Common myeloid progenitor, CD34-positive (primary cell): ENCODE data around the gene GCNT2.

ENCODE experiments used
- CTCF ChIA-PET: fragments of 350-600 bp; sonication (Branson Sonifier 250); formaldehyde crosslinking; loops from one replicate; lab custom pipeline; 2021; ENCODE audit warnings: antibody characterized with exemption; lab: Charles Lee
- POLR2A ChIA-PET: fragments of 350-600 bp; sonication (Branson Sonifier 250); formaldehyde crosslinking; loops from one replicate; lab custom pipeline; 2021; ENCODE audit warnings: antibody characterized with exemption; lab: Charles Lee
- DNase-seq, 3 donors: peaks; one replicate each; pipeline versions ENCODE4 v3.0.0 to v3.0.0-alpha.2; 2013
- H3K27ac ChIP-seq, 2 experiments: 1 replicate in 1 of 2; 2 replicates in 1 of 2; pipeline ENCODE4 v1.7.0; 2013; ENCODE audit warnings: inconsistent platforms in 2 of 2, low read length in 2 of 2, mild to moderate bottlenecking in 2 of 2, low read depth in 1 of 2, moderate library complexity in 1 of 2; ENCODE audit not compliant: severe bottlenecking in 2 of 2, insufficient read depth in 1 of 2, poor library complexity in 1 of 2
- H3K27me3 ChIP-seq, 5 experiments: replicated peaks in 2 of 5; 1 replicate in 3 of 5; 2 replicates in 2 of 5; pipeline versions ENCODE4 v1.6.1 to v1.7.0; 2013; ENCODE audit warnings: low read length in 4 of 5, mild to moderate bottlenecking in 2 of 5, moderate library complexity in 2 of 5, inconsistent platforms in 1 of 5; ENCODE audit not compliant: insufficient read depth in 5 of 5, control insufficient read depth in 4 of 5
- H3K36me3 ChIP-seq, 4 experiments: 1 replicate in 2 of 4; 2 replicates in 2 of 4; pipeline versions ENCODE4 v1.6.1 to v1.7.0; 2013; ENCODE audit warnings: low read length in 3 of 4, control low read depth in 1 of 4, mild to moderate bottlenecking in 1 of 4; ENCODE audit not compliant: control insufficient read depth in 4 of 4, insufficient read depth in 4 of 4
- H3K4me1 ChIP-seq, 4 experiments: 1 replicate in 3 of 4; 2 replicates in 1 of 4; pipeline versions ENCODE4 v1.6.1 to v1.7.1; 2013; ENCODE audit warnings: low read length in 3 of 4, mild to moderate bottlenecking in 3 of 4, control low read depth in 1 of 4, inconsistent platforms in 1 of 4, moderate library complexity in 1 of 4; ENCODE audit not compliant: control insufficient read depth in 4 of 4, insufficient read depth in 4 of 4; ENCODE audit errors: control extremely low read depth in 1 of 4
- H3K4me3 ChIP-seq, 7 experiments: 1 replicate in 4 of 7; 2 replicates in 3 of 7; pipeline versions ENCODE4 v1.5.1 to v1.7.0; 2013; ENCODE audit warnings: mild to moderate bottlenecking in 7 of 7, low read length in 6 of 7, moderate library complexity in 6 of 7, inconsistent platforms in 2 of 7, low read depth in 2 of 7, control low read depth in 1 of 7; ENCODE audit not compliant: insufficient read depth in 4 of 7, control insufficient read depth in 1 of 7; ENCODE audit errors: extremely low read depth in 1 of 7
- H3K9me3 ChIP-seq, 5 experiments: 1 replicate in 4 of 5; 2 replicates in 1 of 5; pipeline versions ENCODE4 v1.6.1 to v1.7.1; 2013; ENCODE audit warnings: low read length in 4 of 5, mild to moderate bottlenecking in 2 of 5, inconsistent platforms in 1 of 5, low read depth in 1 of 5, moderate library complexity in 1 of 5; ENCODE audit not compliant: control insufficient read depth in 4 of 5, insufficient read depth in 2 of 5; ENCODE audit errors: control extremely low read depth in 1 of 5
- WGBS: methylation state at CpG from one replicate; pipeline ENCODE4 v1.1.5; 2013; ENCODE audit not compliant: insufficient coverage; 5-methylcytosine and 5-hydroxymethylcytosine counted together

The GCNT2 gene

GRCh38 chr6:10541591-10541990 is 20.4 kb downstream of the GCNT2 start:
- ChIA-PET CTCF (interaction anchor here (1.0 kb wide), 2 partner anchors 12 to 29 kb away, joined by 3 read pairs; no protein-coding TSS in a partner anchor), POLR2A (interaction anchor here (0.6 kb wide), 1 partner anchor 422 kb away, joined by 3 read pairs; no protein-coding TSS in a partner anchor)
- Histone ChIP-seq H3K27me3 (no peaks in the 10 kb centered on the region), H3K27ac (no peak overlapping the region), H3K4me1 (peaks cover 0 to 6% (median 3%) of the 10 kb centered on the region in 4 experiments), H3K4me3 (no peak overlapping the region), H3K36me3 (peaks cover 0 to 7% (median 2%) of the 10 kb centered on the region in 4 experiments), H3K9me3 (no peaks in the 10 kb centered on the region)
- DNase-seq, result no peak
- no CpG with 5 or more reads among the region's 1 CpG for WGBS

DNA sequence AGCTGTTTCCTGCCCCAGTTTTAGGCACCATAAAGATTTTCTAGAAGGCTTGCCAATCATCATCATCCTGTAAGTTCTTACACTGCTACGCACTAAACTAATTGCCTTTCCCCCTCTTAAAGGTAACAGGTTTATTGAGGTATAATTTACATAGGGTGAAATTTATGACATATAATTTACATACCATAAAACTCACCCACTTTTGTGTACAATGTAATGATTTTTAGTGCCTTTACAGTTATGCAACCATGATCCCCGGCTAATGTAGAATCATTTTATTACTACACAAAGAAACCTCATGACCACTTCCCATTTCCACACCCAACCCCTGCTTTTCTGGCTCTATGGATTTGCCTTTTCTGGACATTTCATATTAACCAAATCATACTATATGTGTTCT is 21.1 kb downstream of the GCNT2 start:
- H3K9me3 ChIP-seq, result no peaks in the 10 kb centered on the region
- peak in 1 of 3 donors; percentile 36 for DNase-seq
- H3K27me3 ChIP-seq, result no peaks in the 10 kb centered on the region
- ChIA-PET POLR2A (no interaction called here), CTCF (interaction anchor here (0.7 to 1.0 kb wide), 3 partner anchors 11 to 31 kb away, joined by 3 read pairs; no protein-coding TSS in a partner anchor)
- H3K36me3 ChIP-seq, result peaks cover 0 to 7% (median under 1%) of the 10 kb centered on the region in 4 experiments
- no peak overlapping the region for H3K4me3 ChIP-seq
- peaks cover 0 to 6% (median 3%) of the 10 kb centered on the region in 4 experiments for H3K4me1 ChIP-seq
- H3K27ac ChIP-seq, result no peak overlapping the region
- WGBS, result 57% methylated on average over 1 of the region's 2 CpGs

DNA sequence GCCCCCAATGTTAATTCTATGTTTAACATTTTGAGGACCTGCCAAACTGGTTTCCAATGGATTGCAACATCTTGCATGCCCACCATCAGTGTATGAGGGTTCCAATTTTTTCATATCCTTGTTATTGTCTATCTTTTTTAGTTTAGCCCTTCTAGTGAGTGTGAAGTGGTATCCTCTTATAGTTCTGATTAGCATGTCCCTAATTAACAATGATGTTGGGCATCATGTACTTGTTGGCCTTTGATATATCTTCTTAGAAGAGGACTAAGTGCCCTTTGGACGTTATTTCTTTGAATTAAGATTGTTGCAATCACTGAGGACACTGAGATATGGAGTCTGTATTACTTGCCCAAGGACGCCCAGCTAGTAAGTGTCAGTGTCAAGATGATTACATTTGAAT is 22.3 kb downstream of the GCNT2 start:
- H3K4me3 ChIP-seq, result no peak overlapping the region
- no peaks in the 10 kb centered on the region for H3K27me3 ChIP-seq
- H3K36me3 ChIP-seq, result peaks cover 0 to 11% (median 3%) of the 10 kb centered on the region in 4 experiments
- POLR2A ChIA-PET, result no interaction called here
- WGBS, result 90% methylated on average over 2 of the region's 2 CpGs
- CTCF ChIA-PET, result no interaction called here
- DNase-seq, result no peak
- H3K27ac ChIP-seq, result no peak overlapping the region
- peaks cover 0 to 6% (median 3%) of the 10 kb centered on the region in 4 experiments for H3K4me1 ChIP-seq
- H3K9me3 ChIP-seq, result no peaks in the 10 kb centered on the region

DNA sequence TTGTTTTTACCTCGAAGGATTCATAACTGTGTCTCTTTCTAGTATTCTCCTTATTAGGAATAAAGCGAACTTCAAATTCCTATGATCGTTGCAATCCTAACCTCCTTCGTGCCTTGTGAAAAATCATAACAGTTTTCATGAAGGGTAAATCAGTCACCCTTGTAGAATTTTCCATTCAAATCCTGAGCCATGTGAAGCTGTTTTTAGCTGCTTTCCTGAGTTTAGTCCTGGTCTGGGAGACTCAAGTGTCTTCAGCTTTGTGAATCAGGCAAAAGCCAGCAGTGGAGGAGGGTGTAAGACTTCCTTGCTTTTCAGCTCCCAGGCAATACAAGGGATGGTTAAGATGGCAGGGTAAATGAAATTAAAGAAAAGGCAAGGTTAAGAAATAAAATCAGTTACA is 24.3 kb downstream of the GCNT2 start:
- Histone ChIP-seq H3K27ac (no peak overlapping the region), H3K36me3 (peaks cover 0 to 11% (median 3%) of the 10 kb centered on the region in 4 experiments), H3K4me1 (peaks cover 0 to 6% (median 3%) of the 10 kb centered on the region in 4 experiments), H3K9me3 (no peaks in the 10 kb centered on the region), H3K27me3 (no peaks in the 10 kb centered on the region), H3K4me3 (no peak overlapping the region)
- 96% methylated on average over 4 of the region's 4 CpGs for WGBS
- CTCF ChIA-PET, result interaction anchor here (1.1 to 1.7 kb wide), 5 partner anchors 25 to 50 kb away, joined by 3 to 5 read pairs (median 4); no protein-coding TSS in a partner anchor
- POLR2A ChIA-PET, result no interaction called here
- no peak for DNase-seq

GRCh38 chr6:10547809-10548208 is 26.7 kb downstream of the GCNT2 start:
- CTCF ChIA-PET, result interaction anchor here (1.1 to 1.6 kb wide), 2 partner anchors 20 to 36 kb away, joined by 3 to 5 read pairs; no protein-coding TSS in a partner anchor
- H3K27ac ChIP-seq, result no peak overlapping the region
- peaks cover 0 to 4% (median 3%) of the 10 kb centered on the region in 4 experiments for H3K36me3 ChIP-seq
- POLR2A ChIA-PET, result no interaction called here
- no peaks in the 10 kb centered on the region for H3K9me3 ChIP-seq
- H3K27me3 ChIP-seq, result no peaks in the 10 kb centered on the region
- no peak overlapping the region for H3K4me3 ChIP-seq
- no peak for DNase-seq
- no peaks in the 10 kb centered on the region for H3K4me1 ChIP-seq

DNA sequence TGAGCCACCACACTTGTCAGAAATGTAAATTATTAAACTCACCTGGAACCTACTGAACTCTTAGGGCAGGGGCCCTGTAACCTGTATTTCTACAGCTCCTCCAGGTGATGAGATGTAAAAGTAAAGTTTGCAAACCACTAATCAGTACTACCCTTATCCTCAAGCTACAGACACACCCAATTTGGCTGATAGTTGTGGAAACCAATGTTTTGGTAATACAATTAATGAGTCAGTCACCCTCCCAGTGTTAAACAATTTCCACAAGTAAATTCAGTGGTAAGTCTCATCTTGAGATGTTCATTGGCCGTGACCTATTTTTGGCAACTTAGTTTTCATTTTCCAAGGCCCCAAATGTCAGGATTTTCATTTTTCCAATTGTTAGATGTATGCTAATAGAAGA is 29.6 kb downstream of the GCNT2 start:
- POLR2A ChIA-PET, result no interaction called here
- Histone ChIP-seq H3K4me3 (no peak overlapping the region), H3K36me3 (peaks cover 0 to 9% (median 5%) of the 10 kb centered on the region in 4 experiments), H3K9me3 (no peaks in the 10 kb centered on the region), H3K27ac (no peak overlapping the region), H3K27me3 (no peaks in the 10 kb centered on the region), H3K4me1 (no peaks in the 10 kb centered on the region)
- no peak for DNase-seq
- 100% methylated on average over 1 of the region's 1 CpG for WGBS
- CTCF ChIA-PET, result no interaction called here

- WGBS, result 100% methylated on average over 2 of the region's 5 CpGs
- no peaks in the 10 kb centered on the region for H3K9me3 ChIP-seq
- DNase-seq, result no peak
- ChIA-PET CTCF (no interaction called here), POLR2A (no interaction called here)
- H3K4me1 ChIP-seq, result peaks cover 0 to 1% (median 0%) of the 10 kb centered on the region in 4 experiments
- no peaks in the 10 kb centered on the region for H3K27me3 ChIP-seq
- no peak overlapping the region for H3K4me3 ChIP-seq
- H3K27ac ChIP-seq, result no peak overlapping the region
- peaks cover 0 to 23% (median 12%) of the 10 kb centered on the region in 4 experiments for H3K36me3 ChIP-seq
These were observed 31.2 kb downstream of the GCNT2 start for GRCh38 chr6:10552270-10552810.
